Type B pancreatic cell (in vitro differentiated cells): ENCODE data around the gene UBAC2. TPM values are rescaled to one million over a fixed set of nuclear protein-coding genes. Genes with fewer than 3 reads are reported as not detected.

Source experiments
- DNase-seq: peaks from one replicate; pipeline ENCODE4 v3.0.0; 2021; ENCODE audit warnings: mixed read lengths; ENCODE audit not compliant: unreplicated experiment; ENCODE audit errors: extremely low spot score
- H3K27ac Mint-ChIP-seq: 2 replicates; pipeline ENCODE4 v1.8.0; 2021; ENCODE audit warnings: mild to moderate bottlenecking, mixed read lengths
- H3K27me3 Mint-ChIP-seq: 2 replicates; pipeline ENCODE4 v1.8.0; 2021; ENCODE audit warnings: mixed read lengths
- H3K36me3 Mint-ChIP-seq: 2 replicates; pipeline ENCODE4 v1.8.0; 2021; ENCODE audit warnings: mixed read lengths
- H3K4me1 Mint-ChIP-seq: one replicate; pipeline ENCODE4 v1.8.0; 2021; ENCODE audit warnings: mixed read lengths; ENCODE audit not compliant: unreplicated experiment
- H3K4me3 Mint-ChIP-seq: 2 replicates; pipeline ENCODE4 v1.8.0; 2021; ENCODE audit warnings: mild to moderate bottlenecking, mixed read lengths
- H3K9me3 Mint-ChIP-seq: 2 replicates; pipeline ENCODE4 v1.8.0; 2021; ENCODE audit warnings: mixed read lengths
- CTCF ChIP-seq: fragments of 200-600 bp; sonication (generic); conservative IDR thresholded peaks from 2 replicates; pipeline ENCODE4 v1.5.0; 2021; ENCODE audit warnings: antibody characterized with exemption, mild to moderate bottlenecking
- total RNA-seq: library from RNA; stranded (reverse); gene quantifications from 2 replicates; pipeline ENCODE4 v1.2.1, GENCODE V29; 2021; ENCODE audit warnings: low replicate concordance

UBAC2 gene
- total RNA-seq, 1 donor from 2014 or later = 66.0 TPM

- no peak for DNase-seq
- Mint-ChIP-seq H3K4me1 (no peaks in the 10 kb centered on the region), H3K9me3 (no peaks in the 10 kb centered on the region), H3K27me3 (no peaks in the 10 kb centered on the region), H3K36me3 (peaks cover 20% of the 10 kb centered on the region), H3K27ac (no peak overlapping the region), H3K4me3 (no peak overlapping the region)
- no peak for TF ChIP-seq CTCF
These were observed 128.8 kb downstream of the UBAC2 start for GRCh38 chr13:99329477-99329876.

GRCh38 chr13:99330942-99331341 is 130.3 kb downstream of the UBAC2 start:
- Mint-ChIP-seq H3K36me3 (peaks cover 15% of the 10 kb centered on the region), H3K4me3 (no peak overlapping the region), H3K27me3 (no peaks in the 10 kb centered on the region), H3K9me3 (no peaks in the 10 kb centered on the region), H3K27ac (no peak overlapping the region), H3K4me1 (peaks cover 6% of the 10 kb centered on the region)
- no peak for TF ChIP-seq CTCF
- no peak for DNase-seq

- no peak for DNase-seq
- peaks cover 6% of the 10 kb centered on the region for H3K4me1 Mint-ChIP-seq
- H3K27me3 Mint-ChIP-seq = no peaks in the 10 kb centered on the region
- no peak overlapping the region for H3K27ac Mint-ChIP-seq
- peaks cover 15% of the 10 kb centered on the region for H3K36me3 Mint-ChIP-seq
- H3K4me3 Mint-ChIP-seq = no peak overlapping the region
- no peak for TF ChIP-seq CTCF
- no peaks in the 10 kb centered on the region for H3K9me3 Mint-ChIP-seq
These were observed 131.2 kb downstream of the UBAC2 start for GRCh38 chr13:99331881-99332293.

GRCh38 chr13:99332456-99332855 is 131.8 kb downstream of the UBAC2 start:
- Mint-ChIP-seq H3K4me1 (peaks cover 6% of the 10 kb centered on the region), H3K27me3 (no peaks in the 10 kb centered on the region), H3K36me3 (peaks cover 15% of the 10 kb centered on the region), H3K27ac (no peak overlapping the region), H3K4me3 (no peak overlapping the region), H3K9me3 (no peaks in the 10 kb centered on the region)
- TF ChIP-seq CTCF = no peak
- no peak for DNase-seq

GRCh38 chr13:99334221-99334620 is 133.6 kb downstream of the UBAC2 start:
- no peak for TF ChIP-seq CTCF
- Mint-ChIP-seq H3K4me1 (peaks cover 6% of the 10 kb centered on the region), H3K9me3 (no peaks in the 10 kb centered on the region), H3K27me3 (no peaks in the 10 kb centered on the region), H3K36me3 (peaks cover 20% of the 10 kb centered on the region), H3K27ac (no peak overlapping the region), H3K4me3 (no peak overlapping the region)
- DNase-seq = no peak

GRCh38 chr13:99335087-99335486 is 134.4 kb downstream of the UBAC2 start:
- H3K4me1 Mint-ChIP-seq = peaks cover 6% of the 10 kb centered on the region
- no peaks in the 10 kb centered on the region for H3K9me3 Mint-ChIP-seq
- no peak overlapping the region for H3K27ac Mint-ChIP-seq
- no peak for TF ChIP-seq CTCF
- no peak for DNase-seq
- peaks cover 15% of the 10 kb centered on the region for H3K36me3 Mint-ChIP-seq
- H3K4me3 Mint-ChIP-seq = no peak overlapping the region
- H3K27me3 Mint-ChIP-seq = no peaks in the 10 kb centered on the region
